Parathyroid adenoma (tissue), 2 donors: Measurements from ENCODE around the gene CTBS.

ENCODE experiments used
- H2AFZ ChIP-seq: fragments of 300-600 bp; sonication (generic); one replicate; pipeline ENCODE4 v1.7.0; 2017; ENCODE audit warnings: antibody characterized with exemption, mild to moderate bottlenecking
- H3K27ac ChIP-seq: fragments of 300-600 bp; sonication (generic); one replicate; pipeline ENCODE4 v1.7.0; 2017
- H3K27me3 ChIP-seq: fragments of 300-600 bp; sonication (generic); one replicate; pipeline ENCODE4 v1.7.0; 2017; ENCODE audit warnings: low read length; ENCODE audit not compliant: control insufficient read depth, insufficient read depth
- H3K36me3 ChIP-seq: fragments of 300-600 bp; sonication (generic); one replicate; pipeline ENCODE4 v1.7.0; 2017; ENCODE audit warnings: low read length; ENCODE audit not compliant: control insufficient read depth, insufficient read depth
- H3K4me1 ChIP-seq: fragments of 300-600 bp; sonication (generic); one replicate; pipeline ENCODE4 v1.7.0; 2017; ENCODE audit warnings: control low read depth
- H3K4me2 ChIP-seq: fragments of 300-600 bp; sonication (generic); one replicate; pipeline ENCODE4 v1.7.0; 2017; ENCODE audit warnings: low read length
- H3K4me3 ChIP-seq: fragments of 300-600 bp; sonication (generic); one replicate; pipeline ENCODE4 v1.7.0; 2017; ENCODE audit warnings: low read depth, low read length
- H3K79me2 ChIP-seq: fragments of 300-600 bp; sonication (generic); one replicate; pipeline ENCODE4 v1.7.0; 2017; ENCODE audit warnings: control low read depth
- H3K9ac ChIP-seq: fragments of 300-600 bp; sonication (generic); one replicate; pipeline ENCODE4 v1.7.0; 2017; ENCODE audit warnings: mild to moderate bottlenecking
- H3K9me3 ChIP-seq: fragments of 300-600 bp; sonication (generic); one replicate; pipeline ENCODE4 v1.7.0; 2017; ENCODE audit warnings: low read length; ENCODE audit not compliant: control insufficient read depth
- TF ChIP-seq, protein P1 (sequence below): fragments of 300-600 bp; sonication (generic); IDR thresholded peaks from one replicate; pipeline ENCODE4 v1.7.0; 2017; ENCODE audit warnings: antibody characterized with exemption, mild to moderate bottlenecking
- donor health status: primary hyperparathyroidism.

Gene CTBS

DNA sequence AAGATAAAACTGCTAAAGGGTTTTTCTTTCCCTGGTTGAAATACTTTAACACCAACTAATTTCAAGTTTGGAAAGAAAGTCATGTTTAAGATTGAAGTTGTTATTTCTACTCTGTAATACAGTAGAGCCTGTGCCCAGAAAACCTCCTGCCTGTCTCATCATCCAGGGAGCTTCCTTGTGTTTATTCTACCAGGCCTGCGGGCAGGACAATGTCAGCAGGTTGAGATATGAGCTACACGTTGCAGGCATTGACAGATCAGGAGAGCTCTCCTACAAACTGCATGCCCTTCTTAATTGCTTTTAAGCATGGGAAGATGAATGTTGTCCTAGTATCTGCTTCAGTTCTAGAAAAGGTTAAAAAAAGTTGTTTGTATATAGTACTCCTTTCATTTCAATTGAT, 43.1 kb upstream of the CTBS start:
- Histone ChIP-seq H3K4me3 (no peak overlapping the region), H3K9me3 (no peaks in the 10 kb centered on the region), H3K9ac (no peak overlapping the region), H3K27ac (no peak overlapping the region), H3K79me2 (no peaks in the 10 kb centered on the region), H2AFZ (no peak overlapping the region), H3K4me1 (no peaks in the 10 kb centered on the region), H3K4me2 (no peak overlapping the region), H3K27me3 (no peaks in the 10 kb centered on the region), H3K36me3 (no peaks in the 10 kb centered on the region)
- TF ChIP-seq, protein P1, sequence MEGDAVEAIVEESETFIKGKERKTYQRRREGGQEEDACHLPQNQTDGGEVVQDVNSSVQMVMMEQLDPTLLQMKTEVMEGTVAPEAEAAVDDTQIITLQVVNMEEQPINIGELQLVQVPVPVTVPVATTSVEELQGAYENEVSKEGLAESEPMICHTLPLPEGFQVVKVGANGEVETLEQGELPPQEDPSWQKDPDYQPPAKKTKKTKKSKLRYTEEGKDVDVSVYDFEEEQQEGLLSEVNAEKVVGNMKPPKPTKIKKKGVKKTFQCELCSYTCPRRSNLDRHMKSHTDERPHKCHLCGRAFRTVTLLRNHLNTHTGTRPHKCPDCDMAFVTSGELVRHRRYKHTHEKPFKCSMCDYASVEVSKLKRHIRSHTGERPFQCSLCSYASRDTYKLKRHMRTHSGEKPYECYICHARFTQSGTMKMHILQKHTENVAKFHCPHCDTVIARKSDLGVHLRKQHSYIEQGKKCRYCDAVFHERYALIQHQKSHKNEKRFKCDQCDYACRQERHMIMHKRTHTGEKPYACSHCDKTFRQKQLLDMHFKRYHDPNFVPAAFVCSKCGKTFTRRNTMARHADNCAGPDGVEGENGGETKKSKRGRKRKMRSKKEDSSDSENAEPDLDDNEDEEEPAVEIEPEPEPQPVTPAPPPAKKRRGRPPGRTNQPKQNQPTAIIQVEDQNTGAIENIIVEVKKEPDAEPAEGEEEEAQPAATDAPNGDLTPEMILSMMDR = no peak

DNA sequence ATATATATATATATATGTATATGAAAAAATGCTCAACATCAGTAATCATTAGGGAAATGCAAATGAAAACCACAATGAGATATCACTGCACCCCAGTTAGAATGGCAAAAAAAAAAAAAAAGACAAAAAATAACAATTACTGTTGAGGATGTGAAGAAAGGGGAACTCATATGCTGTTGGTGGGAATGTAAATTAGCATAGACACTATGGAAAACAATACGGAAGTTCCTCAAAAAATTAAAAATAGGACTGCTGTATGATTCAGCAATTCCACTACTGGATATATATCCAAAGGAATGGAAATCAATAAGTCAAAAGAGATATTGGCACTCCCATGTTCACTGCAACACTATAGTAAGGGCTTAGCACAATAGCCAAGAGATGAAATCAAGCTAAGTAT, 41.5 kb upstream of the CTBS start:
- Histone ChIP-seq H3K4me1 (no peaks in the 10 kb centered on the region), H3K27me3 (no peaks in the 10 kb centered on the region), H3K4me3 (no peak overlapping the region), H2AFZ (no peak overlapping the region), H3K27ac (no peak overlapping the region), H3K36me3 (no peaks in the 10 kb centered on the region), H3K4me2 (no peak overlapping the region), H3K9me3 (no peaks in the 10 kb centered on the region), H3K79me2 (no peaks in the 10 kb centered on the region), H3K9ac (no peak overlapping the region)
- TF ChIP-seq, protein P1 = no peak

DNA sequence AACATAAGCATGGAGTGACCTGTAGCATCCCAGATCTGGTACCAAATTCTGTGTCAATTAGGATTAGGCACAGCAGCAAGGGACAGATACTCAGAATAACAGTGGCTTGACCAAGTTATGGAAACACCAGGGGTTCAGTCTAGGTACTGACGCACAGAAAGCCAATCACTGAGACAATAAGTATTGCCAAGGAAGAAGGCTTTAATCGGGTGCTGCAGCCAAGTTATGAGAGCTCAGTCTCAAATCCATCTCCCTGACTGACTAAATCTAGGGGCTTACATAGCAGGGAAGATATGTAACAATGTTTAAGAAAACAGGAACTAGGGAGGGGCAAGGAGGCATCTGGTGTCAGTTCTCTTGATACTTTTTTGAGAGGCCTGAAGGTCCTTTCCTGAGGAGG, 39.6 kb upstream of the CTBS start:
- TF ChIP-seq, protein P1 = no peak
- Histone ChIP-seq H3K9ac (no peak overlapping the region), H3K4me1 (no peaks in the 10 kb centered on the region), H2AFZ (no peak overlapping the region), H3K79me2 (no peaks in the 10 kb centered on the region), H3K4me2 (no peak overlapping the region), H3K27ac (no peak overlapping the region), H3K36me3 (no peaks in the 10 kb centered on the region), H3K4me3 (no peak overlapping the region), H3K27me3 (no peaks in the 10 kb centered on the region), H3K9me3 (no peaks in the 10 kb centered on the region)

DNA sequence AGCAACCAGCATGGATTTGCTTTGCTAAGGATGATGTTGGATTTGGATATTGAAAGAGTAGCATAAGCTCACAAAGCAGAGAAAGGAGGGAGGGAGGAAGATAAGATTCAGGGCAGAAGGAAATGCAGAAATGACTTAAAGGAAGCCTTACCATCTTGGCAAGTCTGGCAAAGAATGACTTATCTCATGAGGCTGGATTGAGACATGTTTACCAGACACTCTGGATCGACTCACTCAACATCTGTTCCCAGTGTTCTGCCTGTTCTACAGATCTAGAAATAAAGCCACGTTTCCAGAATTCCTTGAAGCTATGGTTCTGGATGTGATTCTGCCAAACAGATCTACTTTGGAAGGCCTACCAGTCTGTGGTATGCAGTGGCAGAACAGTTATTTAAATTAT, 38.8 kb upstream of the CTBS start:
- H3K4me1 ChIP-seq = no peaks in the 10 kb centered on the region
- H2AFZ ChIP-seq = no peak overlapping the region
- H3K4me2 ChIP-seq = no peak overlapping the region

DNA sequence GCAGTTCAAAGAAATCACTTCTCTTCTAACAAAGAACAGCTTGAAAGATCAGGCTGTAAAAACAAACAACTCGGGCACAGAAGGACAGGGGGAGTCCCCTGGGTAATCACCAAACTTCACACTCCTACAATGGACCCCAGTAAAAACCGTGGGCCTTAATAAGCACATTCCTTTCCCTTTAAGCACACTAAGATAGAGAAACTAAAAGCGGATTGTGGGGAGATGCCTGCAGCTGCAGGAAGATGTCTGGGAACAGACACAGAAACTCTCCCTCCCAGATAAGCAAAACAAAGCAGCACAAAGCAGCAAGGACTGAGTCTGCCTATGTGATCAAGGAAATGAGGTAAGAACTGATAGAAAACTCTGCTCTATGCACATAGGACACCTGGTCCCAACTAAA, 37.6 kb upstream of the CTBS start:
- H3K27ac ChIP-seq = no peak overlapping the region
- H3K27me3 ChIP-seq = no peaks in the 10 kb centered on the region
- no peaks in the 10 kb centered on the region for H3K79me2 ChIP-seq
- H3K4me1 ChIP-seq = no peaks in the 10 kb centered on the region
- H3K9me3 ChIP-seq = no peaks in the 10 kb centered on the region
- H3K4me3 ChIP-seq = no peak overlapping the region
- no peak overlapping the region for H3K9ac ChIP-seq
- TF ChIP-seq, protein P1 = no peak
- no peaks in the 10 kb centered on the region for H3K36me3 ChIP-seq
- no peak overlapping the region for H2AFZ ChIP-seq
- H3K4me2 ChIP-seq = no peak overlapping the region

More for the DNA sequence above, 38.8 kb upstream of the CTBS start:
- H3K79me2 ChIP-seq = no peaks in the 10 kb centered on the region
- no peak overlapping the region for H3K4me3 ChIP-seq
- no peaks in the 10 kb centered on the region for H3K36me3 ChIP-seq
- H3K9me3 ChIP-seq = no peaks in the 10 kb centered on the region
- TF ChIP-seq, protein P1 = no peak
- H3K27me3 ChIP-seq = no peaks in the 10 kb centered on the region
- no peak overlapping the region for H3K9ac ChIP-seq
- H3K27ac ChIP-seq = no peak overlapping the region
